Endodermal cell (in vitro differentiated cells): ENCODE data around the gene VCX. TPM values are rescaled to one million over a fixed set of nuclear protein-coding genes. Genes with fewer than 3 reads are reported as not detected.
"Not testable (repeated sequence)": the region's sequence is repeated elsewhere in the genome, so short reads cannot be mapped to it uniquely, and the experiment has no call there.

Source experiments
- DNase-seq: peaks from one replicate; pipeline ENCODE4 v3.0.0-alpha.2; 2017
- H3K27ac ChIP-seq: 2 replicates; pipeline ENCODE4 v1.5.1; 2013; ENCODE audit warnings: mild to moderate bottlenecking, low read depth, low read length, moderate library complexity
- H3K27me3 ChIP-seq: 2 replicates; pipeline ENCODE4 v1.6.1; 2013; ENCODE audit warnings: mild to moderate bottlenecking, low read length, moderate library complexity; ENCODE audit not compliant: insufficient read depth, control insufficient read depth, poor library complexity, severe bottlenecking
- H3K36me3 ChIP-seq: 2 replicates; pipeline ENCODE4 v1.7.0; 2013; ENCODE audit warnings: mild to moderate bottlenecking, low read length, moderate library complexity; ENCODE audit not compliant: control insufficient read depth, insufficient read depth
- H3K4me1 ChIP-seq: one replicate; pipeline ENCODE4 v1.7.0; 2013; ENCODE audit warnings: low read length; ENCODE audit not compliant: control insufficient read depth, insufficient read depth
- H3K4me3 ChIP-seq: 2 replicates; pipeline ENCODE4 v1.5.1; 2013; ENCODE audit warnings: mild to moderate bottlenecking, low read length, moderate library complexity
- H3K9ac ChIP-seq: 2 replicates; pipeline ENCODE4 v1.6.1; 2013; ENCODE audit warnings: mild to moderate bottlenecking, low read length, moderate library complexity; ENCODE audit not compliant: poor library complexity, severe bottlenecking; ENCODE audit errors: extremely low read depth
- H3K9me3 ChIP-seq: 2 replicates; pipeline ENCODE4 v1.6.1; 2013; ENCODE audit warnings: mild to moderate bottlenecking, low read length, moderate library complexity; ENCODE audit not compliant: control insufficient read depth
- H3K27ac Mint-ChIP-seq: 2 replicates; pipeline ENCODE4 v1.8.0; 2020; ENCODE audit warnings: mixed read lengths
- H3K27me3 Mint-ChIP-seq: 2 replicates; pipeline ENCODE4 v1.8.0; 2021; ENCODE audit warnings: mild to moderate bottlenecking, mixed read lengths; ENCODE audit not compliant: insufficient read depth
- H3K36me3 Mint-ChIP-seq: 2 replicates; pipeline ENCODE4 v1.8.0; 2020; ENCODE audit warnings: low read depth, mixed read lengths
- H3K4me1 Mint-ChIP-seq: 2 replicates; pipeline ENCODE4 v1.8.0; 2020; ENCODE audit warnings: mixed read lengths
- H3K4me3 Mint-ChIP-seq: 2 replicates; pipeline ENCODE4 v1.8.0; 2020; ENCODE audit warnings: mild to moderate bottlenecking, moderate library complexity, mixed read lengths
- H3K9me3 Mint-ChIP-seq: 2 replicates; pipeline ENCODE4 v1.8.0; 2020; ENCODE audit warnings: mild to moderate bottlenecking, mixed read lengths
- WGBS, 2 experiments: methylation state at CpG; one replicate each; pipeline versions ENCODE4 v1.1.5 to v1.1.7; 2013; ENCODE audit warnings: missing lambda C conversion rate in 2 of 2, mixed read lengths in 1 of 2; ENCODE audit not compliant: insufficient coverage in 1 of 2, insufficient read length in 1 of 2; 5-methylcytosine and 5-hydroxymethylcytosine counted together
- long read RNA-seq, 4 experiments: library from polyadenylated mRNA in 2 of 4; library from RNA in 1 of 4; library from capped mRNA in 1 of 4; stranded (forward) in 3 of 4; unstranded in 1 of 4; transcript quantifications; one replicate each; pipeline ENCODE4 v2.0.0, GENCODE V29; 2020 to 2021; ENCODE audit warnings: inconsistent platforms in 1 of 4
- polyA plus RNA-seq, 2 experiments: library from polyadenylated mRNA; stranded (reverse); fragments of 50-300 nt; gene quantifications; one replicate each; pipeline ENCODE4 v1.2.3, GENCODE V29; 2013
- total RNA-seq, 2 donors: library from RNA; stranded (reverse); fragmentation: NEBNext Ultra II Directional in 1 of 2; extraction: Animal tissue kit (Norgen Biotek cat#: 25700) in 1 of 2; gene quantifications; 2 replicates in 1 of 2; 3 replicates in 1 of 2; pipeline ENCODE4 v1.2.1, GENCODE V29; 2021
- TF ChIP-seq, protein P1 (sequence below): fragments of 200-600 bp; sonication (generic); conservative IDR thresholded peaks from 2 replicates; pipeline ENCODE4 v1.5.0; 2021; ENCODE audit warnings: antibody characterized with exemption, mild to moderate bottlenecking

The VCX gene
- under 1 TPM in 1 of 2 donors, not detected in 1; 0.64 TPM for total RNA-seq
- polyA plus RNA-seq (2013, experiment 1 of 2), result not detected
- polyA plus RNA-seq (2013, experiment 2 of 2), result 0.33 TPM
- long read RNA-seq, experiment 1, result 0 reads
- long read RNA-seq, experiment 2, partial matches to known transcripts, result 1 of 1 reads
- long read RNA-seq, experiment 2, other reads (novel, unspliced or antisense), result 0 of 1 reads
- long read RNA-seq, experiment 3, result 0 reads
- long read RNA-seq, experiment 4, result 0 reads

DNA sequence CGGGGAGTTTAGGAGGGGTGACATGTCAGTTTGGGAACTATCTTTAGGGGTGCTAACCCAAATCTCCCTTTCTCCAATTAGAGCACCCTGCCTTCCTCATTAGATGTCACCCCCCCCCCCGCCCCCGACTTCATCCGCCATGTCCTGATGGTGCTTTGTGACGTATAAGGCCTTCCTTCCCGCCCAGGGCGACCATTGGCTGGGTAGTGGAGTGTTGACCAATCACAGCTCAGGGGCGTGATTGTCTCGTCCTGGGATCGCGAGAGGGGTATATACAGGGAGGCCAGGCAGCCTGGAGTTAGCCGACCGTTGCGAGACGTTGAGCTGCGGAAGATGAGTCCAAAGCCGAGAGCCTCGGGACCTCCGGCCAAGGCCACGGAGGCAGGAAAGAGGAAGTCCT, at the start of gene VCX:
Gene VCX, plus strand, starts transcription at position 301 of the 400 bp plus-strand sequence. Its CDS starts 33 bp downstream, at position 334.
- not testable (repeated sequence) for H3K27me3 Mint-ChIP-seq, H3K27ac Mint-ChIP-seq, H3K9me3 Mint-ChIP-seq, H3K27me3 ChIP-seq, H3K27ac ChIP-seq, H3K4me1 Mint-ChIP-seq, H3K9me3 ChIP-seq, DNase-seq, H3K36me3 Mint-ChIP-seq, H3K4me1 ChIP-seq, H3K36me3 ChIP-seq, H3K9ac ChIP-seq, H3K4me3 ChIP-seq, H3K4me3 Mint-ChIP-seq
- no CpG with 5 or more reads among the region's 20 CpGs for WGBS, 2 experiments

DNA sequence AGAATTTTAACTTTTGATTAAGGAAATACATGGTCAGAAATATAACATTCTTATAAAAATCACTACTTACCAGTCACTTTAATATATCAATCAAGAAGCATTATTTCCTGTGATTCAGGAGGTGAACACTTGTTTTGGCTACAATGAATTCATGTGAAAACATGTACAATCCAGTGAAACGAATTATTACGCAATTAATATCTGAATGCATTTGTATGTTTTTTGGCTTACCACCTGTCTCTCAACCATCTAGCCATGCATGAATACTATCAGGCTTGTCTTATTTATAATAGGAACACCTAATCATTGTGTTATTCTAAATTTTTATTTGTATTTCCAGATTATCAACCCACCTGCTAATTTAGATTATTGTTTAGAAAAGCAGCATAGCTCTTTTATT, 44.6 kb upstream of the VCX start:
- Mint-ChIP-seq H3K27ac (no peak overlapping the region), H3K4me3 (no peak overlapping the region), H3K4me1 (peaks cover 9% of the 10 kb centered on the region), H3K36me3 (peaks cover 4% of the 10 kb centered on the region), H3K27me3 (no peaks in the 10 kb centered on the region), H3K9me3 (peaks cover 13% of the 10 kb centered on the region)
- H3K36me3 ChIP-seq, result no peaks in the 10 kb centered on the region
- 100% methylated on average over 1 to 2 of the region's 2 CpGs for WGBS, 2 experiments
- no peaks in the 10 kb centered on the region for H3K4me1 ChIP-seq
- no peaks in the 10 kb centered on the region for H3K27me3 ChIP-seq
- H3K9me3 ChIP-seq, result peaks cover 8% of the 10 kb centered on the region
- DNase-seq, result no peak
- TF ChIP-seq, protein P1, sequence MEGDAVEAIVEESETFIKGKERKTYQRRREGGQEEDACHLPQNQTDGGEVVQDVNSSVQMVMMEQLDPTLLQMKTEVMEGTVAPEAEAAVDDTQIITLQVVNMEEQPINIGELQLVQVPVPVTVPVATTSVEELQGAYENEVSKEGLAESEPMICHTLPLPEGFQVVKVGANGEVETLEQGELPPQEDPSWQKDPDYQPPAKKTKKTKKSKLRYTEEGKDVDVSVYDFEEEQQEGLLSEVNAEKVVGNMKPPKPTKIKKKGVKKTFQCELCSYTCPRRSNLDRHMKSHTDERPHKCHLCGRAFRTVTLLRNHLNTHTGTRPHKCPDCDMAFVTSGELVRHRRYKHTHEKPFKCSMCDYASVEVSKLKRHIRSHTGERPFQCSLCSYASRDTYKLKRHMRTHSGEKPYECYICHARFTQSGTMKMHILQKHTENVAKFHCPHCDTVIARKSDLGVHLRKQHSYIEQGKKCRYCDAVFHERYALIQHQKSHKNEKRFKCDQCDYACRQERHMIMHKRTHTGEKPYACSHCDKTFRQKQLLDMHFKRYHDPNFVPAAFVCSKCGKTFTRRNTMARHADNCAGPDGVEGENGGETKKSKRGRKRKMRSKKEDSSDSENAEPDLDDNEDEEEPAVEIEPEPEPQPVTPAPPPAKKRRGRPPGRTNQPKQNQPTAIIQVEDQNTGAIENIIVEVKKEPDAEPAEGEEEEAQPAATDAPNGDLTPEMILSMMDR, result no peak
- H3K4me3 ChIP-seq, result no peak overlapping the region
- H3K27ac ChIP-seq, result no peak overlapping the region
- no peak overlapping the region for H3K9ac ChIP-seq

DNA sequence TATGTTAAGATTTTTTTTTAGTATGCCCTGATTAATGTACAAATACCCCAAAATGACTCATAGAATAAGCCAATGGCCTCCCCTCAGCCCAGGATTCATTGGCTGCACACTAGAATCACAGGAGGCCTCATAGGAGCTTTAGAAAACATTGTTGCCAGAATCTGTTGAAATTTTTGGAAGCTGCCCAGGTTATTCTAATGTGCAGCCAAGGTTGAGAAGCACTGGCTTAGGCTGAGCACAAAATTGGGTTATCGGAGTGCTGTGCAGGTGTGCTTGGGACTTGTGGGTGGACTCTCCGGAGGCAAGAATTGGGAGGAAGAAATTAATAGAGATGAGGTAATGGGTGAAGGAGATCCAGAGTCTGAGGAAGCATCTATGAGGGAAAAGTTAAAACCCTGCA, 41.3 kb upstream of the VCX start:
- 92 to 100% methylated on average over 1 to 2 of the region's 2 CpGs for WGBS, 2 experiments
- peaks cover 9% of the 10 kb centered on the region for H3K4me1 Mint-ChIP-seq
- no peak for DNase-seq
- H3K27me3 Mint-ChIP-seq, result no peaks in the 10 kb centered on the region
- no peaks in the 10 kb centered on the region for H3K4me1 ChIP-seq
- H3K9me3 Mint-ChIP-seq, result peaks cover 13% of the 10 kb centered on the region
- H3K27me3 ChIP-seq, result no peaks in the 10 kb centered on the region
- no peak overlapping the region for H3K9ac ChIP-seq
- no peak overlapping the region for H3K4me3 ChIP-seq
- H3K9me3 ChIP-seq, result peaks cover 8% of the 10 kb centered on the region
- H3K4me3 Mint-ChIP-seq, result no peak overlapping the region
- no peak overlapping the region for H3K27ac ChIP-seq
- H3K36me3 ChIP-seq, result no peaks in the 10 kb centered on the region
- TF ChIP-seq, protein P1, result no peak
- H3K36me3 Mint-ChIP-seq, result peaks cover 4% of the 10 kb centered on the region
- H3K27ac Mint-ChIP-seq, result no peak overlapping the region
